ENCODE data around the gene WDR37.
"Not testable (repeated sequence)": the region's sequence is repeated elsewhere in the genome, so short reads cannot be mapped to it uniquely, and the experiment has no call there.

The WDR37 gene

DNA sequence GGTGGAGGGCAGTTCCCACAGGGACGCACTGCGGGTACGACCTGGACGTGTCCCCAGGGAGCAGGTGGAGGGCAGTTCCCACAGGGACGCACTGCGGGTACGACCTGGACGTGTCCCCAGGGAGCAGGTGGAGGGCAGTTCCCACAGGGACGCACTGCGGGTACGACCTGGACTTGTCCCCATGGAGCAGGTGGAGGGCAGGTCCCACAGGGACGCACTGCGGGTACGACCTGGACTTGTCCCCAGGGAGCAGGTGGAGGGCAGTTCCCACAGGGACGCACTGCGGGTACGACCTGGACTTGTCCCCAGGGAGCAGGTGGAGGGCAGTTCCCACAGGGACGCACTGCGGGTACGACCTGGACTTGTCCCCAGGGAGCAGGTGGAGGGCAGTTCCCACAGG, 17.4 kb upstream of the WDR37 start:
- not testable (repeated sequence) for H3K27me3 ChIP-seq (replicated peaks; ENCODE audit: control insufficient read depth, insufficient read depth, low read length, poor library complexity, severe bottlenecking); H3K9me3 ChIP-seq (ENCODE audit: control insufficient read depth, low read length); DNase-seq; H3K4me3 ChIP-seq (ENCODE audit: insufficient read depth, low read depth, low read length, poor library complexity, severe bottlenecking); H3K27ac ChIP-seq (ENCODE audit: insufficient read depth, low read length, poor library complexity, severe bottlenecking); H3K4me1 ChIP-seq (ENCODE audit: control insufficient read depth, insufficient read depth, low read length, poor library complexity, severe bottlenecking)
- H3K36me3 ChIP-seq (ENCODE audit: control insufficient read depth, insufficient read depth, low read length), result peaks cover 18% of the 10 kb centered on the region

DNA sequence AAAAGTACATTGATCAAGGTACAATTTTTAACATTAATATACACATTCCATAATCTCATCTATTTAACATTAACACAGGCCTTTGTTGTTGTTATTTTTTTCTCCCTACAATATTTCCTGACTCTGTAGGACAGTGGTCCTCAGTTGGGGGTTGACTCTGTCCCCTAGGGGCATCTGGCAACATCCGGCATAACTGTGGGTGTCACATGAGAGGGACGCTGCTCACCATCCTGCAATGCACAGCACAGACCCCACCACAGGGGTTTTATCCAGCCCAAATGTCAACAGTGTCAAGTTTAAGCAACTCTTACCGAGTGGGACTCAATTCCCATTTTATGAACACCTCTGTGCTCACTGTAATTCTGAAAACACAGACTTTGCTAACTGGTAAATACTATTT, 16.1 kb upstream of the WDR37 start:
- H3K27ac ChIP-seq (ENCODE audit: insufficient read depth, low read length, poor library complexity, severe bottlenecking), result no peak overlapping the region
- peaks cover 13% of the 10 kb centered on the region for H3K4me1 ChIP-seq (ENCODE audit: control insufficient read depth, insufficient read depth, low read length, poor library complexity, severe bottlenecking)
- H3K27me3 ChIP-seq (replicated peaks; ENCODE audit: control insufficient read depth, insufficient read depth, low read length, poor library complexity, severe bottlenecking), result no peaks in the 10 kb centered on the region
- no peaks in the 10 kb centered on the region for H3K9me3 ChIP-seq (ENCODE audit: control insufficient read depth, low read length)
- H3K36me3 ChIP-seq (ENCODE audit: control insufficient read depth, insufficient read depth, low read length), result peaks cover 18% of the 10 kb centered on the region
- no peak for DNase-seq
- H3K4me3 ChIP-seq (ENCODE audit: insufficient read depth, low read depth, low read length, poor library complexity, severe bottlenecking), result no peak overlapping the region

DNA sequence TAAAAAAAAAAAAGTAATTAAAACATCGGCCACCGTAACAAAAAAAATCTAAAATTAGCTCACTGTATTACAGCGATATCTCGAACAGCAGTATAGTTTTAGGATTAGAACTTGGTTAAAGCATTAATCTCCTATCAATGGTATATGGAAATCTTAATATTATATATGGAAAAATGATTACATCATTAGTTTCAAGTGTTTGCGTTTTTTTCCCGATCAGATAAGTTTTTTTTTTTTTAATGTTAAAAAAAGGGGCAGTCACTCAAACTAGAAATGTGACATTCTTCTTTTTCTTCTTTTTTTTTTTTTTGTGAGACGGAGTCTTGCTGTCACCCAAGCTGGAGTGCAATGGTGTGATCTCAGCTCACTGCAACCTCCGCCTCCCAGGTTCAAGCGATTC, 14.7 kb upstream of the WDR37 start:
- DNase-seq, result no peak
- H3K27me3 ChIP-seq (replicated peaks; ENCODE audit: control insufficient read depth, insufficient read depth, low read length, poor library complexity, severe bottlenecking), result no peaks in the 10 kb centered on the region
- no peak overlapping the region for H3K4me3 ChIP-seq (ENCODE audit: insufficient read depth, low read depth, low read length, poor library complexity, severe bottlenecking)
- no peaks in the 10 kb centered on the region for H3K9me3 ChIP-seq (ENCODE audit: control insufficient read depth, low read length)
- peaks cover 18% of the 10 kb centered on the region for H3K36me3 ChIP-seq (ENCODE audit: control insufficient read depth, insufficient read depth, low read length)
- no peak overlapping the region for H3K27ac ChIP-seq (ENCODE audit: insufficient read depth, low read length, poor library complexity, severe bottlenecking)
- H3K4me1 ChIP-seq (ENCODE audit: control insufficient read depth, insufficient read depth, low read length, poor library complexity, severe bottlenecking), result peaks cover 13% of the 10 kb centered on the region

DNA sequence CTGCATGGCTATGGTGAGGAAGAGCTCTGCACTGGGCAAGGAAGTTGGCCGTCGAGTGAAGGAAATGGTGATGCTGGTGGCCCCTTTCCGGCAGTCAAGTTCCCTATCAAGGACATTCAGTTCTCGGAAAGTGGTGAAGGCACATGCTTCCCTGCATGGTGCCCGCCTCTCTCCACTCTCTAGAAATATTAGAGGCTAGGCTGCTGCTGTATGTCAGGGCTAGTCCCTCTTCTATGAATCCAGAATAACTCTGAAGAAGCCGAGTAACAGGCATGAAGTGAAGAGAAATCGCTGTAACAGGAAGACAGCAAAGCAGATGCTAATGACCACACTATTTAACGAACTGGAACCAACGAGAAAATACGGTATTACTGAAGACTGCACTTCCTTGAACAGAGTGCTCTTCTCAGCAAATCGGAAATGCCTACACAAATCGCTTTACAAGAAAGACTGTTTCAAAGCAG, 12.6 kb upstream of the WDR37 start:
- Histone ChIP-seq H3K9me3 (ENCODE audit: control insufficient read depth, low read length) (no peaks in the 10 kb centered on the region), H3K4me1 (ENCODE audit: control insufficient read depth, insufficient read depth, low read length, poor library complexity, severe bottlenecking) (peaks cover 23% of the 10 kb centered on the region), H3K27me3 (replicated peaks; ENCODE audit: control insufficient read depth, insufficient read depth, low read length, poor library complexity, severe bottlenecking) (no peaks in the 10 kb centered on the region), H3K4me3 (ENCODE audit: insufficient read depth, low read depth, low read length, poor library complexity, severe bottlenecking) (peak overlapping the region; percentile 39), H3K36me3 (ENCODE audit: control insufficient read depth, insufficient read depth, low read length) (peaks cover 15% of the 10 kb centered on the region), H3K27ac (ENCODE audit: insufficient read depth, low read length, poor library complexity, severe bottlenecking) (peak overlapping the region; percentile 29)
- no peak for DNase-seq

DNA sequence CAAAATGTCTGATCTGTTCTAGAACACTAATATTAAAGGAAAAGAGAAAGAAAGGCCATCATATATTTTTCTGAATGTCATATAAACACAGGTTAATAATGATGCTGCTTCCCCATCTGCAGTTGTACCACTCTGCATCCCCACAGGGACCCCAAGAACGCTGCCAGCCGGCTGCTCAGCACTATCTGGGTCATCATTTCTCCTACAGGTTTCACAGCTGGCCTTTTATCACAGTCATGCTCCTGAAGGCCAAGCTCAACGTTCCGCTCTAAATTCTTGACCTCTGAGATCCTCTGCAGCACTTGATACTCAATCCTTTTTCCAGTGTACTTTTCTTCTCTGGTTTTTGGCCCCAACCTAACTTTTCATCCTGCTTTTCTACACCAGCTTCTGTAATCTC, 12.0 kb upstream of the WDR37 start:
- Histone ChIP-seq H3K27me3 (replicated peaks; ENCODE audit: control insufficient read depth, insufficient read depth, low read length, poor library complexity, severe bottlenecking) (no peaks in the 10 kb centered on the region), H3K4me3 (ENCODE audit: insufficient read depth, low read depth, low read length, poor library complexity, severe bottlenecking) (no peak overlapping the region), H3K36me3 (ENCODE audit: control insufficient read depth, insufficient read depth, low read length) (peaks cover 15% of the 10 kb centered on the region), H3K4me1 (ENCODE audit: control insufficient read depth, insufficient read depth, low read length, poor library complexity, severe bottlenecking) (peaks cover 23% of the 10 kb centered on the region), H3K9me3 (ENCODE audit: control insufficient read depth, low read length) (no peaks in the 10 kb centered on the region), H3K27ac (ENCODE audit: insufficient read depth, low read length, poor library complexity, severe bottlenecking) (peak overlapping the region; percentile 29)
- DNase-seq, result no peak

DNA sequence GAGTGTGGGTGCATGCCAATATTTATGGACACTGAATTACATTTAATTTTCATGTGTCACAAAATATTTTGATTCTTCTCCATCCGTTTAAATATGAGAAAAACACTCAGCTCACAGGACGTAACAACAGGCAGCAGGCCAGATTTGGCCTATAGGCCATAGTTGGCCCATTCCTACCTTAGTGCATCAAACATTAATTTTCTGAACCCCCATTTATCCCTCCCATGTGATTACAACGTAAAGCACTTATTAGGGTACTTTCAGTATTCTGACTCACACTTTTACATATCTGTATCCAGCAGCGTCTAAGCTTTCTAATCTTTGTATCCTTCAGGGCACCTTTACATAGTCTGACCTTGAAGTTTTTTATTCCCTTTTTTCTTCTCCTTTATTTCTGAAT, 11.2 kb upstream of the WDR37 start:
- Histone ChIP-seq H3K36me3 (ENCODE audit: control insufficient read depth, insufficient read depth, low read length) (peaks cover 14% of the 10 kb centered on the region), H3K4me3 (ENCODE audit: insufficient read depth, low read depth, low read length, poor library complexity, severe bottlenecking) (no peak overlapping the region), H3K9me3 (ENCODE audit: control insufficient read depth, low read length) (no peaks in the 10 kb centered on the region), H3K27ac (ENCODE audit: insufficient read depth, low read length, poor library complexity, severe bottlenecking) (no peak overlapping the region), H3K4me1 (ENCODE audit: control insufficient read depth, insufficient read depth, low read length, poor library complexity, severe bottlenecking) (peaks cover 29% of the 10 kb centered on the region), H3K27me3 (replicated peaks; ENCODE audit: control insufficient read depth, insufficient read depth, low read length, poor library complexity, severe bottlenecking) (no peaks in the 10 kb centered on the region)
- no peak for DNase-seq

DNA sequence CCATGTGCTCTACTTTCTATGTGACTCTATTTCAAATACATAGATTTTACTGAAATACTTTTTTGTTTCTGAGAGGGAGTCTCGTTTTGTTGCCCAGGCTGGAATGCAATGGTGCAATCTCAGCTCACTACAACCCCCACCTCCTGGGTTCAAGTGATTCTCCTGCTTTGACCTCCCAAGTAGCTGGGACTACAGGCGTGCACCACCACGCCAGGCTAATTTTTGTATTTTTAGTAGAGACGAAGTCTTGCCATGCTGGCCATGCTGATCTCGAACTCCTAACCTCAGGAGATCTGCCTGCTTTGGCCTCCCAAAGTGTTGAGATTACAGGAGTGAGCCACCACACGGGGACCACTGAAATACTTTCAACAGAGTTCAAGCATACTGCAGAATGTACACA, 10.8 kb upstream of the WDR37 start:
- H3K27ac ChIP-seq (ENCODE audit: insufficient read depth, low read length, poor library complexity, severe bottlenecking), result no peak overlapping the region
- no peak for DNase-seq
- H3K4me3 ChIP-seq (ENCODE audit: insufficient read depth, low read depth, low read length, poor library complexity, severe bottlenecking), result no peak overlapping the region
- peaks cover 10% of the 10 kb centered on the region for H3K36me3 ChIP-seq (ENCODE audit: control insufficient read depth, insufficient read depth, low read length)
- no peaks in the 10 kb centered on the region for H3K9me3 ChIP-seq (ENCODE audit: control insufficient read depth, low read length)
- H3K27me3 ChIP-seq (replicated peaks; ENCODE audit: control insufficient read depth, insufficient read depth, low read length, poor library complexity, severe bottlenecking), result no peaks in the 10 kb centered on the region
- H3K4me1 ChIP-seq (ENCODE audit: control insufficient read depth, insufficient read depth, low read length, poor library complexity, severe bottlenecking), result peaks cover 33% of the 10 kb centered on the region

DNA sequence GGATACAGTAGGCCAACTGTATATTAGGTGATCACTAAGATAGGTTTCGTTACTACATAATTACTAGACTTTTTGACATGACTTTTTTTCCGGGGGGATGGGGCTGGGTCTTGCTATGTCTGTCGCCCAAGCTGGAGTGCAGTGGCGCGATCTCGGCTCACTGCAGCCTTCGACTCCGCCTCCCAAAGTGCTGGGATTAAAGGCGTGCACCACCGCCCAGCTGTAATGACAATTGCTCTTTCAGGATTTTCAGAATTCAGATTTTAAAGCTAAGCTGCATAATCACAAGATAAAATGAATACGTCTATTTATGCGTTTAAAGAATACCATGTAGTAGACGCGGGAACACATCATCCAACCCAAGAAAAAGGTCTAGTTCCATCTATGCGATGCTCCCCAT, 8.2 kb upstream of the WDR37 start:
- no peaks in the 10 kb centered on the region for H3K27me3 ChIP-seq (replicated peaks; ENCODE audit: control insufficient read depth, insufficient read depth, low read length, poor library complexity, severe bottlenecking)
- peak overlapping the region; percentile 93 for H3K27ac ChIP-seq (ENCODE audit: insufficient read depth, low read length, poor library complexity, severe bottlenecking)
- peaks cover 39% of the 10 kb centered on the region for H3K4me1 ChIP-seq (ENCODE audit: control insufficient read depth, insufficient read depth, low read length, poor library complexity, severe bottlenecking)
- peak overlapping the region; percentile 81 for H3K4me3 ChIP-seq (ENCODE audit: insufficient read depth, low read depth, low read length, poor library complexity, severe bottlenecking)
- peaks cover 4% of the 10 kb centered on the region for H3K36me3 ChIP-seq (ENCODE audit: control insufficient read depth, insufficient read depth, low read length)
- no peaks in the 10 kb centered on the region for H3K9me3 ChIP-seq (ENCODE audit: control insufficient read depth, low read length)
- DNase-seq, result no peak

DNA sequence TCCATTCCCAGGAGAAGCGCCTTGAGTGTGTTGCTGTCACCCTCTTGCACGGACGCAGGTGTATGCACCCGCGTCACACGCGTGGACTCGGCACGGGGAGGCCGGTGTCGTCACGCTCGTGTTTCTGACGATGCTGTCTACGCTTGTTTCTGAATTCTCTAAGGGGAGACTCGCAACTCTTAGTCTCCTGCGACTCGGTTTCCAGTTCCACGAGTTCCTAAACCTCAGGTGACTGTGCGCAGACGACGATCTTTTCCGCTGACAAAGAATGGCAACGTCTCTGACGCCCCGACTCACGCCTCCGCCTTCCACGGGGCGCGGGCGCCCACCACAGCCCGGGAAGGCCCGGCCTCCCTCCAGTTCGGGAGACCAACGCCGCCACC, 7.8 kb upstream of the WDR37 start:
- peak overlapping the region; percentile 93 for H3K27ac ChIP-seq (ENCODE audit: insufficient read depth, low read length, poor library complexity, severe bottlenecking)
- H3K4me3 ChIP-seq (ENCODE audit: insufficient read depth, low read depth, low read length, poor library complexity, severe bottlenecking), result peak overlapping the region; percentile 81
- no peaks in the 10 kb centered on the region for H3K27me3 ChIP-seq (replicated peaks; ENCODE audit: control insufficient read depth, insufficient read depth, low read length, poor library complexity, severe bottlenecking)
- no peaks in the 10 kb centered on the region for H3K9me3 ChIP-seq (ENCODE audit: control insufficient read depth, low read length)
- H3K36me3 ChIP-seq (ENCODE audit: control insufficient read depth, insufficient read depth, low read length), result peaks cover 4% of the 10 kb centered on the region
- DNase-seq, result peak in 2 of 3 donors; percentile 58 to 59
- H3K4me1 ChIP-seq (ENCODE audit: control insufficient read depth, insufficient read depth, low read length, poor library complexity, severe bottlenecking), result peaks cover 35% of the 10 kb centered on the region

DNA sequence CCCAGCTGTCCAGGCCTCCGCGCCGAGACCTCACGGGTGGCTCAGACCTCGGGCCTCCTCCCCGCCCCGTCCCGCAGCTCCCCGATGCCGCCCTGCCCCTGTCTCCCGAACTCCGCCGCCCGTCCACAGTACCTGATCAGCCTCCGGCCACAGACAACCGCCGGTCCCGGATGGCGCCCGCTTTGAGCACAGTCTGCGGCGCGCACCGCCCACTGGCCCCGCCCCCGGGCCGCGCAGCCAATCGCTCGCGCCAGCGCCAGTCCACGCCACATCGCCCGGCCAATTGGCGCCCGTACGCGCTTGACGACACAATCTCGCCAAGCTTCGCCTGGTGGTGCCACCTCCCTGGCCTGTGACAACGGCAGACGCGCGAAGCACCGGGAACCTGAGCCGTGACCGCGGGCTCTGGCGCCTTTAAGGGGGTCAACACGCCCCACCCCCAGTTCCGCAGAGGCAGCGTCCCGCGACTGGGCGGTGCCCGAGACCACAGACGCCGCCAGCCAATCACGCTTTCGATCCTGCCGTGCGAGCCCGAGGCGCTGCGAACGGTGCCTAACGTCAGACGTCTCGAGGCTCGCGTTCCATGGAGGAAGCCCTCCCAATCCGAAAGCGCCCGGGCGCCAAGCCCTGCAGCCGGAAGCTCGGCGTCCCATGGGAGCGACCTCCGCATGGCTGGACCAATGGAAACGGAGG, 7.3 kb upstream of the WDR37 start, which contains the start of gene IDI1:
Gene IDI1, minus strand, starts transcription at position 388 of the 693 bp plus-strand sequence. Its CDS starts 116 bp downstream, at position 272.
- Histone ChIP-seq H3K4me3 (ENCODE audit: insufficient read depth, low read depth, low read length, poor library complexity, severe bottlenecking) (peak within 1 kb of the TSS; percentile 81), H3K9me3 (ENCODE audit: control insufficient read depth, low read length) (no peaks in the 10 kb centered on the region), H3K27me3 (replicated peaks; ENCODE audit: control insufficient read depth, insufficient read depth, low read length, poor library complexity, severe bottlenecking) (no peaks in the 10 kb centered on the region), H3K27ac (ENCODE audit: insufficient read depth, low read length, poor library complexity, severe bottlenecking) (peak within 1 kb of the TSS; percentile 93), H3K36me3 (ENCODE audit: control insufficient read depth, insufficient read depth, low read length) (peaks cover 4% of the 10 kb centered on the region), H3K4me1 (ENCODE audit: control insufficient read depth, insufficient read depth, low read length, poor library complexity, severe bottlenecking) (peaks cover 34% of the 10 kb centered on the region)
- DNase-seq, result peak; percentile 96
